ENCODE results near the gene CDH7.

- no peak for TF ChIP-seq CTCF (IDR thresholded peaks at IDR 0.05; ENCODE audit: low read depth, low read length, poor library complexity, severe bottlenecking)
- TF ChIP-seq EZH2phosphoT487 (IDR thresholded peaks at IDR 0.05; ENCODE audit: borderline replicate concordance, low read length), result no peak
These were observed 17.4 kb downstream of the CDH7 start for GRCh38 chr18:65768120-65768778.

Measured in DOHH2 (cell line).